Esophagus muscularis mucosa (tissue), 4 donors: ENCODE data around the gene BMI1. TPM values are rescaled to one million over a fixed set of nuclear protein-coding genes. Genes with fewer than 3 reads are reported as not detected.
A peak's percentile ranks its signal among the peaks of the same experiment; 100 is the strongest.

Source experiments
- DNase-seq: peaks from one replicate; pipeline ENCODE4 v3.0.0-alpha.2; 2017; ENCODE audit errors: extremely low spot score
- H3K27ac ChIP-seq, 4 donors: fragments of 200-600 bp; sonication (generic); replicated peaks in 1 of 4; 1 replicate in 3 of 4; 2 replicates in 1 of 4; pipeline ENCODE4 v1.5.1; 2016 to 2019; ENCODE audit warnings: mild to moderate bottlenecking in 1 of 4
- H3K27me3 ChIP-seq, 4 donors: fragments of 200-600 bp; sonication (generic); one replicate each; pipeline versions ENCODE4 v1.5.1 to v1.6.0; 2016 to 2019
- H3K36me3 ChIP-seq, 4 donors: fragments of 200-600 bp; sonication (generic); one replicate each; pipeline ENCODE4 v1.5.1; 2016 to 2019
- H3K4me1 ChIP-seq, 4 donors: fragments of 200-600 bp; sonication (generic); one replicate each; pipeline ENCODE4 v1.5.1; 2016 to 2019
- H3K4me3 ChIP-seq, 4 donors: fragments of 200-600 bp; sonication (generic); 1 replicate in 2 of 4; 2 replicates in 2 of 4; pipeline ENCODE4 v1.5.1; 2016 to 2019; ENCODE audit warnings: mild to moderate bottlenecking in 4 of 4, moderate library complexity in 1 of 4
- H3K9me3 ChIP-seq, 4 donors: fragments of 200-600 bp; sonication (generic); 1 replicate in 3 of 4; 2 replicates in 1 of 4; pipeline ENCODE4 v1.5.1; 2016 to 2019
- CTCF ChIP-seq, 3 experiments: fragments of 200-600 bp in 2 of 3; fragments of 450-650 bp in 1 of 3; sonication (generic) in 2 of 3; IDR thresholded peaks; one replicate each; pipeline ENCODE4 v1.5.1; 2017 to 2019; ENCODE audit warnings: antibody characterized with exemption in 3 of 3, mild to moderate bottlenecking in 2 of 3, moderate library complexity in 1 of 3
- EP300 ChIP-seq: sonication (generic); formaldehyde crosslinking; IDR thresholded peaks from one replicate; pipeline ENCODE4 v1.6.1; 2017; ENCODE audit warnings: antibody characterized with exemption
- POLR2A ChIP-seq: fragments of 450-650 bp; IDR thresholded peaks from one replicate; pipeline ENCODE4 v1.6.1; 2017; ENCODE audit warnings: antibody characterized with exemption, moderate library complexity, mild to moderate bottlenecking, low read depth
- POLR2AphosphoS5 ChIP-seq, 2 donors: sonication (generic); formaldehyde crosslinking; IDR thresholded peaks; one replicate each; pipeline ENCODE4 v1.6.1; 2017; ENCODE audit warnings: antibody characterized with exemption in 2 of 2
- WGBS: methylation state at CpG from one replicate; pipeline ENCODE4 v1.1.5; 2018; 5-methylcytosine and 5-hydroxymethylcytosine counted together
- intact Hi-C: fragments of 100-400 bp; cut with DNase I; formaldehyde crosslinking; loops from one replicate; pipeline ENCODE4 v1.15.1; 2023
- total RNA-seq, 4 donors: library from RNA; depleted of rRNA; stranded (reverse); fragments of >200 nt; gene quantifications; one replicate each; pipeline versions ENCODE4 v1.1.0 to v1.2.1, GENCODE V29; 2016

BMI1 gene
- total RNA-seq, 4 donors from 2014 or later, result 74.4 to 106 (median 89.4) TPM

GRCh38 chr10:22321924-22322640 is 1.2 kb downstream of the BMI1 start:
- Histone ChIP-seq H3K4me1 (peaks cover 57 to 79% (median 69%) of the 10 kb centered on the region in 4 donors), H3K27ac (peak overlapping the region; percentile 10 to 64 (median 42)), H3K36me3 (peaks cover 0 to 5% (median 2%) of the 10 kb centered on the region in 4 donors), H3K27me3 (no peaks in the 10 kb centered on the region), H3K9me3 (no peaks in the 10 kb centered on the region), H3K4me3 (peak overlapping the region; percentile 78 to 99 (median 90))
- WGBS, result 10% methylated on average over 8 of the region's 57 CpGs
- TF ChIP-seq POLR2A (no peak), CTCF (IDR thresholded peaks at IDR 0.05) (no peak), EP300 (no peak), POLR2AphosphoS5 (IDR thresholded peaks at IDR 0.05) (no peak)
- intact Hi-C loops, result loop anchor here (5.0 to 10.0 kb wide), 3 partner anchors 70 to 393 kb away; partner anchors contain the start of gene PIP4K2A
- DNase-seq, result no peak

- Histone ChIP-seq H3K4me3 (peak overlapping the region; percentile 78 to 99 (median 90)), H3K4me1 (peaks cover 52 to 72% (median 63%) of the 10 kb centered on the region in 4 donors), H3K36me3 (peaks cover 1 to 12% (median 5%) of the 10 kb centered on the region in 4 donors), H3K27ac (peak overlapping the region in 1 of 4 donors; percentile 10), H3K9me3 (no peaks in the 10 kb centered on the region), H3K27me3 (no peaks in the 10 kb centered on the region)
- DNase-seq, result no peak
- intact Hi-C loops, result loop anchor here (5.0 to 10.0 kb wide), 3 partner anchors 70 to 392 kb away; partner anchors contain the start of gene PIP4K2A
- no peak for TF ChIP-seq POLR2A
- no peak for TF ChIP-seq EP300
- no peak for TF ChIP-seq POLR2AphosphoS5 (IDR thresholded peaks at IDR 0.05)
- TF ChIP-seq CTCF (IDR thresholded peaks at IDR 0.05), result no peak
- 69% methylated on average over 5 of the region's 5 CpGs for WGBS
These were observed 1.8 kb downstream of the BMI1 start for GRCh38 chr10:22322641-22323160.

GRCh38 chr10:22323538-22324305 is 2.8 kb downstream of the BMI1 start:
- intact Hi-C loops, result loop anchor here (5.0 to 10.0 kb wide), 3 partner anchors 71 to 391 kb away; partner anchors contain the start of gene PIP4K2A
- 82% methylated on average over 5 of the region's 5 CpGs for WGBS

More at GRCh38 chr10:22323538-22324305, 2.8 kb downstream of the BMI1 start:
- TF ChIP-seq POLR2A (no peak), POLR2AphosphoS5 (IDR thresholded peaks at IDR 0.05) (no peak), EP300 (no peak), CTCF (IDR thresholded peaks at IDR 0.05) (no peak)
- Histone ChIP-seq H3K9me3 (no peaks in the 10 kb centered on the region), H3K36me3 (peaks cover 4 to 22% (median 12%) of the 10 kb centered on the region in 4 donors), H3K27me3 (no peaks in the 10 kb centered on the region), H3K4me3 (peak overlapping the region in 1 of 4 donors; percentile 78), H3K27ac (no peak overlapping the region), H3K4me1 (peaks cover 48 to 62% (median 53%) of the 10 kb centered on the region in 4 donors)
- DNase-seq, result no peak
